Loucy (cell line): ENCODE measurements around the gene KRT8.

Source experiments
- H2AFZ ChIP-seq: fragments of 200-600 bp; sonication (generic); 2 replicates; pipeline ENCODE4 v1.6.0; 2016; ENCODE audit warnings: antibody characterized with exemption, mild to moderate bottlenecking, low read length, moderate library complexity
- H3F3A ChIP-seq: fragments of 200-600 bp; 2 replicates; pipeline ENCODE4 v1.6.0; 2016; ENCODE audit warnings: antibody characterized with exemption, low read depth, mild to moderate bottlenecking
- H3K27me3 ChIP-seq: fragments of 200-600 bp; sonication (generic); 2 replicates; pipeline ENCODE4 v1.6.1; 2014; ENCODE audit warnings: low read length, mild to moderate bottlenecking; ENCODE audit not compliant: insufficient read depth, poor library complexity, severe bottlenecking
- H3K36me3 ChIP-seq: fragments of 200-600 bp; sonication (generic); 2 replicates; pipeline ENCODE4 v1.6.1; 2016; ENCODE audit warnings: low read length; ENCODE audit not compliant: insufficient read depth
- H3K4me1 ChIP-seq: fragments of 200-600 bp; sonication (generic); 2 replicates; pipeline ENCODE4 v1.5.1; 2014; ENCODE audit warnings: low read length, mild to moderate bottlenecking; ENCODE audit not compliant: insufficient read depth, poor library complexity, severe bottlenecking
- H3K4me2 ChIP-seq: fragments of 200-600 bp; sonication (generic); 2 replicates; pipeline ENCODE4 v1.6.0; 2014; ENCODE audit warnings: antibody characterized with exemption, low read length, low read depth, mild to moderate bottlenecking; ENCODE audit not compliant: poor library complexity, severe bottlenecking
- H3K4me3 ChIP-seq: fragments of 200-600 bp; sonication (generic); 2 replicates; pipeline ENCODE4 v1.5.1; 2014; ENCODE audit warnings: low read length, mild to moderate bottlenecking, mixed read lengths; ENCODE audit not compliant: poor library complexity, severe bottlenecking
- H3K79me2 ChIP-seq: fragments of 200-600 bp; sonication (generic); 2 replicates; pipeline ENCODE4 v1.6.1; 2014; ENCODE audit warnings: low read length; ENCODE audit not compliant: insufficient read depth
- H3K9ac ChIP-seq: fragments of 200-600 bp; sonication (generic); 2 replicates; pipeline ENCODE4 v1.6.0; 2014; ENCODE audit warnings: mild to moderate bottlenecking, low read depth, low read length, moderate library complexity; ENCODE audit not compliant: poor library complexity, severe bottlenecking
- H3K9me2 ChIP-seq: fragments of 200-600 bp; sonication (generic); replicated peaks from 2 replicates; pipeline ENCODE4 v1.6.1; 2016; ENCODE audit warnings: low read depth, low read length, mixed read lengths
- H3K9me3 ChIP-seq: fragments of 200-600 bp; sonication (generic); 2 replicates; pipeline ENCODE4 v1.6.1; 2014; ENCODE audit warnings: mild to moderate bottlenecking, antibody characterized with exemption, low read length, low read depth; ENCODE audit not compliant: insufficient read depth
- H4K20me1 ChIP-seq: fragments of 200-600 bp; sonication (generic); 2 replicates; pipeline ENCODE4 v1.6.0; 2014; ENCODE audit warnings: antibody characterized with exemption, low read length, mild to moderate bottlenecking; ENCODE audit not compliant: insufficient read depth, poor library complexity, severe bottlenecking
- CTCF ChIP-seq: fragments of 200-600 bp; sonication (generic); conservative IDR thresholded peaks from 2 replicates; pipeline ENCODE4 v1.5.1; 2014; ENCODE audit warnings: mild to moderate bottlenecking, antibody characterized with exemption, low read length
- EZH2phosphoT487 ChIP-seq: fragments of 200-600 bp; IDR thresholded peaks from 2 replicates; pipeline ENCODE4 v1.6.1; 2018; ENCODE audit warnings: antibody characterized with exemption, mild to moderate bottlenecking, moderate library complexity, borderline replicate concordance

The KRT8 gene

GRCh38 chr12:52892974-52893373 lies 11.9 kb downstream of the KRT8 start:
- Histone ChIP-seq H3K79me2 (no peaks in the 10 kb centered on the region), H3K9me3 (no peaks in the 10 kb centered on the region), H2AFZ (no peak overlapping the region), H3K4me2 (no peak overlapping the region), H3K27me3 (no peaks in the 10 kb centered on the region), H3K9ac (no peak overlapping the region), H3K4me3 (no peak overlapping the region), H3K36me3 (no peaks in the 10 kb centered on the region), H4K20me1 (no peaks in the 10 kb centered on the region), H3K9me2 (no peaks in the 10 kb centered on the region), H3K4me1 (no peaks in the 10 kb centered on the region), H3F3A (no peaks in the 10 kb centered on the region)
- TF ChIP-seq CTCF, result no peak
- TF ChIP-seq EZH2phosphoT487, result no peak

GRCh38 chr12:52892207-52892852 lies 12.5 kb downstream of the KRT8 start:
- H4K20me1 ChIP-seq, result no peaks in the 10 kb centered on the region

GRCh38 chr12:52891044-52891443 lies 13.8 kb downstream of the KRT8 start:
- Histone ChIP-seq H3F3A (no peaks in the 10 kb centered on the region), H3K79me2 (no peaks in the 10 kb centered on the region), H3K9me3 (no peaks in the 10 kb centered on the region), H3K9me2 (no peaks in the 10 kb centered on the region), H3K27me3 (no peaks in the 10 kb centered on the region), H3K4me1 (no peaks in the 10 kb centered on the region), H3K4me2 (no peak overlapping the region), H3K4me3 (no peak overlapping the region), H3K36me3 (no peaks in the 10 kb centered on the region), H3K9ac (no peak overlapping the region), H2AFZ (no peak overlapping the region), H4K20me1 (no peaks in the 10 kb centered on the region)
- no peak for TF ChIP-seq CTCF
- no peak for TF ChIP-seq EZH2phosphoT487

More at GRCh38 chr12:52892207-52892852, 12.5 kb downstream of the KRT8 start:
- Histone ChIP-seq H3K36me3 (no peaks in the 10 kb centered on the region), H3K9ac (no peak overlapping the region), H3K9me3 (no peaks in the 10 kb centered on the region), H3K4me3 (no peak overlapping the region), H3F3A (no peaks in the 10 kb centered on the region), H2AFZ (no peak overlapping the region), H3K79me2 (no peaks in the 10 kb centered on the region), H3K9me2 (no peaks in the 10 kb centered on the region), H3K4me2 (no peak overlapping the region), H3K4me1 (no peaks in the 10 kb centered on the region), H3K27me3 (no peaks in the 10 kb centered on the region)
- TF ChIP-seq CTCF, result no peak
- no peak for TF ChIP-seq EZH2phosphoT487
